GM12873 (cell line): Measurements from ENCODE around the gene PAPSS1.

Source experiments
- CTCF ChIP-seq: IDR thresholded peaks from 2 replicates; pipeline ENCODE4 v1.5.1; 2012; ENCODE audit warnings: low read depth, mild to moderate bottlenecking, moderate library complexity, low read length, control low read depth; ENCODE audit not compliant: insufficient read depth; ENCODE audit errors: missing control alignments

Gene PAPSS1

GRCh38 chr4:107709916-107710315 lies 10.1 kb downstream of the PAPSS1 start:
- TF ChIP-seq CTCF: no peak

- TF ChIP-seq CTCF: no peak
Measured at GRCh38 chr4:107708225-107708624, 11.8 kb downstream of the PAPSS1 start.

GRCh38 chr4:107705742-107706556 lies 14.1 kb downstream of the PAPSS1 start:
- TF ChIP-seq CTCF: no peak

- TF ChIP-seq CTCF: no peak
Measured at GRCh38 chr4:107701565-107701964, 18.5 kb downstream of the PAPSS1 start.

- no peak for TF ChIP-seq CTCF
Measured at GRCh38 chr4:107699466-107700206, 20.4 kb downstream of the PAPSS1 start.

- TF ChIP-seq CTCF: no peak
Measured at GRCh38 chr4:107693132-107693531, 26.9 kb downstream of the PAPSS1 start.

- TF ChIP-seq CTCF: no peak
Measured at GRCh38 chr4:107692202-107692601, 27.8 kb downstream of the PAPSS1 start.
